DND-41 (cell line): ENCODE measurements around the gene AFF3.

Source experiments
- ATAC-seq: fragments of 200-7000 bp; cut with Tn5 transposase; 3 replicates; pipeline ENCODE4 v1.9.1; 2021; ENCODE audit warnings: low read depth; ENCODE audit not compliant: insufficient read depth
- DNase-seq: peaks from one replicate; pipeline ENCODE4 v3.0.0-alpha.2; 2020
- H2AFZ ChIP-seq: 2 replicates; pipeline ENCODE4 v1.6.0; 2012; ENCODE audit warnings: low read depth, low read length
- H3K27ac ChIP-seq: 2 replicates; pipeline ENCODE4 v1.5.1; 2012; ENCODE audit warnings: low read length, inconsistent platforms
- H3K27me3 ChIP-seq: fragments of 200-600 bp; sonication (generic); 2 replicates; pipeline ENCODE4 v1.6.0; 2012; ENCODE audit warnings: low read length, mild to moderate bottlenecking, inconsistent platforms; ENCODE audit not compliant: insufficient read depth, poor library complexity
- H3K36me3 ChIP-seq: 2 replicates; pipeline ENCODE4 v1.5.1; 2012; ENCODE audit warnings: low read length, inconsistent platforms; ENCODE audit not compliant: insufficient read depth
- H3K4me1 ChIP-seq: 2 replicates; pipeline ENCODE4 v1.5.1; 2012; ENCODE audit warnings: mild to moderate bottlenecking, low read length; ENCODE audit not compliant: insufficient read depth
- H3K4me2 ChIP-seq: 2 replicates; pipeline ENCODE4 v1.6.0; 2012; ENCODE audit warnings: mild to moderate bottlenecking, moderate library complexity, low read length, inconsistent platforms; ENCODE audit not compliant: insufficient read depth
- H3K4me3 ChIP-seq, 2 experiments: fragments of 200-600 bp in 1 of 2; shearing (Covaris generic) in 1 of 2; 2 replicates each; pipeline ENCODE4 v1.5.1; 2012 to 2016; ENCODE audit warnings: inconsistent platforms in 2 of 2, low read length in 2 of 2, mild to moderate bottlenecking in 2 of 2, low read depth in 1 of 2, moderate library complexity in 1 of 2
- H3K79me2 ChIP-seq: 2 replicates; pipeline ENCODE4 v1.6.0; 2012; ENCODE audit warnings: low read length, inconsistent platforms; ENCODE audit not compliant: insufficient read depth
- H3K9ac ChIP-seq: 2 replicates; pipeline ENCODE4 v1.6.0; 2012; ENCODE audit warnings: low read depth, mild to moderate bottlenecking, inconsistent platforms, low read length, moderate library complexity
- H3K9me3 ChIP-seq: 2 replicates; pipeline ENCODE4 v1.5.1; 2012; ENCODE audit warnings: low read length, moderate library complexity, mild to moderate bottlenecking, inconsistent platforms; ENCODE audit not compliant: insufficient read depth, severe bottlenecking
- H4K20me1 ChIP-seq: 2 replicates; pipeline ENCODE4 v1.6.0; 2012; ENCODE audit warnings: low read length; ENCODE audit not compliant: insufficient read depth
- CTCF ChIP-seq: IDR thresholded peaks from 2 replicates; pipeline ENCODE4 v1.5.1; 2012; ENCODE audit warnings: borderline replicate concordance, low read length, moderate library complexity, mild to moderate bottlenecking; ENCODE audit not compliant: poor library complexity, severe bottlenecking; ENCODE audit errors: extremely low read depth
- EZH2 ChIP-seq: IDR thresholded peaks from 3 replicates; pipeline ENCODE4 v1.6.1; 2012; ENCODE audit warnings: borderline replicate concordance, low read depth, mild to moderate bottlenecking, moderate library complexity, low read length, inconsistent platforms; ENCODE audit not compliant: severe bottlenecking

The AFF3 gene

DNA sequence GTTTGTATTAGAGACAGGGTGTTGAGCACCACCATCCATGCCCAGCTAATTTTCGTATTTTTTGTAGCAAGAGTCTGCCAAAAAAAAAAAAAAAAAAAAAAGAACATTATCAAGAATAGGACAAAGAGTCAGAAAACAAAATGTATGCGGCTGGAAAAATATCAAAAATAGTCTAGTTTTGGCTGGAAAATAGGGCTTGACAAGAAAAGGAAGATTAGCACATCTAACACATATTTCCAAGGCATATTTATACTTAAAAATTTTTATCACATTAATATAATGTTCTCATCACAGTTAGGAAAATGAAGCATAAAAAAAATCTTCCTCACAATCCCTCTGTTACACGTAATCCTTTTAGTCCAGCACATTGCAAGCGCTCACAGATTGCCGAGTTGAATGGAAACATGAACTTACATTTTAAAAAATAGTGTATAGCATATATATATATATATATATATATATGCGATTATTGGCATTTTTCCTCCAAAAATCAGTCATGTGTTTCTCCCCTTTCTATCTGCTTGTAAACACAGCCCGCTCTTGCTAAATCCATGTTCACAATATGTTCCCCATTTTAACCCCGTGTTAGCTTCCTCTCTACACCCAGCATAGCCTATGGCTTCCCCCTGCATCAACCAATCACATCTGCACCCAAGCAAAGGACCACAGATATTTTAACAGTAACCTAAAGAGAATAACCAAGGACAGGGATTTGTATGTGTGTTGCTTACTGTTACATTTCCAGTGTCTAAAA lies 183.0 kb downstream of the AFF3 start:
- no peaks in the 10 kb centered on the region for H4K20me1 ChIP-seq

GRCh38 chr2:99957332-99958133 lies 184.9 kb downstream of the AFF3 start:
- H4K20me1 ChIP-seq: no peaks in the 10 kb centered on the region
- H3K4me3 ChIP-seq: no peak overlapping the region
- H3K27ac ChIP-seq: no peak overlapping the region
- no peaks in the 10 kb centered on the region for H3K4me1 ChIP-seq
- no peak overlapping the region for H3K4me2 ChIP-seq
- ATAC-seq: no peak
- TF ChIP-seq CTCF (no peak), EZH2 (no peak)
- H2AFZ ChIP-seq: no peak overlapping the region
- H3K27me3 ChIP-seq: no peaks in the 10 kb centered on the region
- H3K9me3 ChIP-seq: no peaks in the 10 kb centered on the region
- H3K9ac ChIP-seq: no peak overlapping the region
- H3K36me3 ChIP-seq: peaks cover 2% of the 10 kb centered on the region; the same call in 1 of the 2 replicates
- H3K79me2 ChIP-seq: no peaks in the 10 kb centered on the region
- DNase-seq: no peak

More for the DNA sequence above, 183.0 kb downstream of the AFF3 start:
- H3K27ac ChIP-seq: no peak overlapping the region
- no peaks in the 10 kb centered on the region for H3K27me3 ChIP-seq
- no peaks in the 10 kb centered on the region for H3K9me3 ChIP-seq
- no peak for TF ChIP-seq EZH2
- no peak for TF ChIP-seq CTCF
- H3K79me2 ChIP-seq: no peaks in the 10 kb centered on the region
- no peaks in the 10 kb centered on the region for H3K4me1 ChIP-seq
- H3K4me3 ChIP-seq: no peak overlapping the region
- H3K36me3 ChIP-seq: peaks cover 2% of the 10 kb centered on the region; the same call in 1 of the 2 replicates
- ATAC-seq (no peak), DNase-seq (no peak)
- no peak overlapping the region for H3K4me2 ChIP-seq
- no peak overlapping the region for H3K9ac ChIP-seq
- no peak overlapping the region for H2AFZ ChIP-seq

GRCh38 chr2:99956232-99957030 lies 186.0 kb downstream of the AFF3 start:
- no peaks in the 10 kb centered on the region for H4K20me1 ChIP-seq
- H3K9ac ChIP-seq: no peak overlapping the region
- H3K4me2 ChIP-seq: no peak overlapping the region
- H3K27me3 ChIP-seq: no peaks in the 10 kb centered on the region
- H3K36me3 ChIP-seq: peaks cover 2% of the 10 kb centered on the region; the same call in 1 of the 2 replicates
- H3K79me2 ChIP-seq: no peaks in the 10 kb centered on the region
- H3K4me1 ChIP-seq: no peaks in the 10 kb centered on the region
- no peak overlapping the region for H3K27ac ChIP-seq
- no peaks in the 10 kb centered on the region for H3K9me3 ChIP-seq
- TF ChIP-seq EZH2 (no peak), CTCF (no peak)
- no peak overlapping the region for H2AFZ ChIP-seq
- no peak for DNase-seq
- ATAC-seq: no peak
- H3K4me3 ChIP-seq: no peak overlapping the region
